Measurements from ENCODE around the gene ZC3H7A. TPM values are rescaled to one million over a fixed set of nuclear protein-coding genes. Genes with fewer than 3 reads are reported as not detected.
A peak's percentile ranks its signal among the peaks of the same experiment; 100 is the strongest.

The ZC3H7A gene
- total and polyA plus RNA-seq, 2 of the 13 experiments (the other 11 are each of a cell fraction or from before 2014, with no cell fraction given): 29.2 to 36.8 TPM

DNA sequence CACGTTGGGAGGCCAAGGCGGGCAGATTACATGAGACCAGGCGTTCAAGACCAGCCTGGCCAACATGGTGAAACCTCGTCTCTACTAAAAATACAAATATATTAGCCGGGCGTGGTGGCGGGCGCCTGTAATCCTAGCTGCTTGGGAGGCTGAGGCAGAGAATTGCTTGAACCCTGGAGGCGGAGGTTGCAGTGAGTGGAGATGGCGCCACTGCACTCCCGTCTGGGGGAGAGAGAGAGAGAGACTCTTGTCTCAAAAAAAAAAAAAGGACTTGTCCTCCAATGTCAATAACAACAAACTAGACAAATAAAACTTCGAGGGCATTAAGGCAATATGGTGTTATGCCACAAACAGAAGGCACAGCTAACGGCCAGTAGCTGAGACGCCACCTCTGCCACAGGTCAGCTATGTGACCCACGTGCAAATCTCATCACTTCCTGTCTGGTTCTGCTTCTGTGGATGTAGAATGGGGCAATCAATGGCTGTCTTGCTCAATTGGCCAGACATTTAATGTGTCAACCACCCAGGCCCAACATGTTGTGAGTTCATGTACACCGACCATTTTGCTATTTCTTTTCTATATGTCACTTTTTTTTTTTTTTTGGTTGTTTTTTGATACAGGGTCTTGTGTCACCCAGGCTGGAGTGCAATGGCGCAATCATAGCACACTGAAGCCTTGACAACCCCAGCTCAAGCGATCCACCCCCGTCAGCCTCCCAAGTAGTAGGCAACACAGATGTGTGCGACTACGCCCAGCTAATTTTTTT lies 53.6 kb downstream of the ZC3H7A start (continued):
- TF ChIP-seq AGO1 (IDR thresholded peaks at IDR 0.05; ENCODE audit: low read depth, low read length, poor library complexity, severe bottlenecking) (no peak), HHEX (CRISPR knock-in tag; IDR thresholded peaks at IDR 0.05) (peak; percentile 42; the same call in 1 of the 2 replicates), KLF13 (CRISPR knock-in tag; IDR thresholded peaks at IDR 0.05) (no peak), PHF21A (CRISPR knock-in tag; IDR thresholded peaks at IDR 0.05) (no peak), ZNF724P (CRISPR knock-in tag; IDR thresholded peaks at IDR 0.05; ENCODE audit: borderline replicate concordance) (no peak), ZNF629 (CRISPR knock-in tag; conservative IDR thresholded peaks at IDR 0.05) (peak; percentile 9; the same call in 1 of the 2 replicates), ESRRA (CRISPR knock-in tag; IDR thresholded peaks at IDR 0.05; ENCODE audit: low read depth) (0 out of 2 replicates have a peak, but pooled peaks have one; percentile 18), ZNF484 (CRISPR knock-in tag; IDR thresholded peaks at IDR 0.05; ENCODE audit: borderline replicate concordance, low read depth) (no peak), YY1 (IDR thresholded peaks at IDR 0.05; ENCODE audit: insufficient read depth, insufficient replicate concordance, low read depth, low read length) (peak; percentile 71), BCL6 (CRISPR knock-in tag; IDR thresholded peaks at IDR 0.05) (peak; percentile 81; the same call in 1 of the 2 replicates), ELF3 (CRISPR knock-in tag; IDR thresholded peaks at IDR 0.05) (peak; percentile 90), U2AF1 (optimal IDR thresholded peaks at IDR 0.05; ENCODE audit: low read depth, low read length) (no peak), ZNF780A (CRISPR knock-in tag; IDR thresholded peaks at IDR 0.05) (no peak)
- TF ChIP-seq, protein P1, sequence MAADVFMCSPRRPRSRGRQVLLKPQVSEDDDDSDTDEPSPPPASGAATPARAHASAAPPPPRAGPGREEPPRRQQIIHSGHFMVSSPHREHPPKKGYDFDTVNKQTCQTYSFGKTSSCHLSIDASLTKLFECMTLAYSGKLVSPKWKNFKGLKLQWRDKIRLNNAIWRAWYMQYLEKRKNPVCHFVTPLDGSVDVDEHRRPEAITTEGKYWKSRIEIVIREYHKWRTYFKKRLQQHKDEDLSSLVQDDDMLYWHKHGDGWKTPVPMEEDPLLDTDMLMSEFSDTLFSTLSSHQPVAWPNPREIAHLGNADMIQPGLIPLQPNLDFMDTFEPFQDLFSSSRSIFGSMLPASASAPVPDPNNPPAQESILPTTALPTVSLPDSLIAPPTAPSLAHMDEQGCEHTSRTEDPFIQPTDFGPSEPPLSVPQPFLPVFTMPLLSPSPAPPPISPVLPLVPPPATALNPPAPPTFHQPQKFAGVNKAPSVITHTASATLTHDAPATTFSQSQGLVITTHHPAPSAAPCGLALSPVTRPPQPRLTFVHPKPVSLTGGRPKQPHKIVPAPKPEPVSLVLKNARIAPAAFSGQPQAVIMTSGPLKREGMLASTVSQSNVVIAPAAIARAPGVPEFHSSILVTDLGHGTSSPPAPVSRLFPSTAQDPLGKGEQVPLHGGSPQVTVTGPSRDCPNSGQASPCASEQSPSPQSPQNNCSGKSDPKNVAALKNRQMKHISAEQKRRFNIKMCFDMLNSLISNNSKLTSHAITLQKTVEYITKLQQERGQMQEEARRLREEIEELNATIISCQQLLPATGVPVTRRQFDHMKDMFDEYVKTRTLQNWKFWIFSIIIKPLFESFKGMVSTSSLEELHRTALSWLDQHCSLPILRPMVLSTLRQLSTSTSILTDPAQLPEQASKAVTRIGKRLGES (CRISPR knock-in tag; IDR thresholded peaks at IDR 0.05; ENCODE audit: borderline replicate concordance): no peak
- TF ChIP-seq, protein P2, sequence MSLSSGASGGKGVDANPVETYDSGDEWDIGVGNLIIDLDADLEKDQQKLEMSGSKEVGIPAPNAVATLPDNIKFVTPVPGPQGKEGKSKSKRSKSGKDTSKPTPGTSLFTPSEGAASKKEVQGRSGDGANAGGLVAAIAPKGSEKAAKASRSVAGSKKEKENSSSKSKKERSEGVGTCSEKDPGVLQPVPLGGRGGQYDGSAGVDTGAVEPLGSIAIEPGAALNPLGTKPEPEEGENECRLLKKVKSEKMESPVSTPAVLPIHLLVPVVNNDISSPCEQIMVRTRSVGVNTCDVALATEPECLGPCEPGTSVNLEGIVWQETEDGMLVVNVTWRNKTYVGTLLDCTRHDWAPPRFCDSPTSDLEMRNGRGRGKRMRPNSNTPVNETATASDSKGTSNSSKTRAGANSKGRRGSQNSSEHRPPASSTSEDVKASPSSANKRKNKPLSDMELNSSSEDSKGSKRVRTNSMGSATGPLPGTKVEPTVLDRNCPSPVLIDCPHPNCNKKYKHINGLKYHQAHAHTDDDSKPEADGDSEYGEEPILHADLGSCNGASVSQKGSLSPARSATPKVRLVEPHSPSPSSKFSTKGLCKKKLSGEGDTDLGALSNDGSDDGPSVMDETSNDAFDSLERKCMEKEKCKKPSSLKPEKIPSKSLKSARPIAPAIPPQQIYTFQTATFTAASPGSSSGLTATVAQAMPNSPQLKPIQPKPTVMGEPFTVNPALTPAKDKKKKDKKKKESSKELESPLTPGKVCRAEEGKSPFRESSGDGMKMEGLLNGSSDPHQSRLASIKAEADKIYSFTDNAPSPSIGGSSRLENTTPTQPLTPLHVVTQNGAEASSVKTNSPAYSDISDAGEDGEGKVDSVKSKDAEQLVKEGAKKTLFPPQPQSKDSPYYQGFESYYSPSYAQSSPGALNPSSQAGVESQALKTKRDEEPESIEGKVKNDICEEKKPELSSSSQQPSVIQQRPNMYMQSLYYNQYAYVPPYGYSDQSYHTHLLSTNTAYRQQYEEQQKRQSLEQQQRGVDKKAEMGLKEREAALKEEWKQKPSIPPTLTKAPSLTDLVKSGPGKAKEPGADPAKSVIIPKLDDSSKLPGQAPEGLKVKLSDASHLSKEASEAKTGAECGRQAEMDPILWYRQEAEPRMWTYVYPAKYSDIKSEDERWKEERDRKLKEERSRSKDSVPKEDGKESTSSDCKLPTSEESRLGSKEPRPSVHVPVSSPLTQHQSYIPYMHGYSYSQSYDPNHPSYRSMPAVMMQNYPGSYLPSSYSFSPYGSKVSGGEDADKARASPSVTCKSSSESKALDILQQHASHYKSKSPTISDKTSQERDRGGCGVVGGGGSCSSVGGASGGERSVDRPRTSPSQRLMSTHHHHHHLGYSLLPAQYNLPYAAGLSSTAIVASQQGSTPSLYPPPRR (CRISPR knock-in tag; IDR thresholded peaks at IDR 0.05; ENCODE audit: borderline replicate concordance): 0 out of 2 replicates have a peak, but pooled peaks have one; percentile 15
- TF ChIP-seq, protein P3, sequence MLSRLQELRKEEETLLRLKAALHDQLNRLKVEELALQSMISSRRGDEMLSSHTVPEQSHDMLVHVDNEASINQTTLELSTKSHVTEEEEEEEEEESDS (CRISPR knock-in tag; IDR thresholded peaks at IDR 0.05; ENCODE audit: borderline replicate concordance): no peak
- TF ChIP-seq, protein P4, sequence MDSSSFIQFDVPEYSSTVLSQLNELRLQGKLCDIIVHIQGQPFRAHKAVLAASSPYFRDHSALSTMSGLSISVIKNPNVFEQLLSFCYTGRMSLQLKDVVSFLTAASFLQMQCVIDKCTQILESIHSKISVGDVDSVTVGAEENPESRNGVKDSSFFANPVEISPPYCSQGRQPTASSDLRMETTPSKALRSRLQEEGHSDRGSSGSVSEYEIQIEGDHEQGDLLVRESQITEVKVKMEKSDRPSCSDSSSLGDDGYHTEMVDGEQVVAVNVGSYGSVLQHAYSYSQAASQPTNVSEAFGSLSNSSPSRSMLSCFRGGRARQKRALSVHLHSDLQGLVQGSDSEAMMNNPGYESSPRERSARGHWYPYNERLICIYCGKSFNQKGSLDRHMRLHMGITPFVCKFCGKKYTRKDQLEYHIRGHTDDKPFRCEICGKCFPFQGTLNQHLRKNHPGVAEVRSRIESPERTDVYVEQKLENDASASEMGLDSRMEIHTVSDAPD (CRISPR knock-in tag; IDR thresholded peaks at IDR 0.05): peak; percentile 59; the same call in 1 of the 2 replicates
- TF ChIP-seq, protein P5, sequence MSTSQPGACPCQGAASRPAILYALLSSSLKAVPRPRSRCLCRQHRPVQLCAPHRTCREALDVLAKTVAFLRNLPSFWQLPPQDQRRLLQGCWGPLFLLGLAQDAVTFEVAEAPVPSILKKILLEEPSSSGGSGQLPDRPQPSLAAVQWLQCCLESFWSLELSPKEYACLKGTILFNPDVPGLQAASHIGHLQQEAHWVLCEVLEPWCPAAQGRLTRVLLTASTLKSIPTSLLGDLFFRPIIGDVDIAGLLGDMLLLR (CRISPR knock-in tag; IDR thresholded peaks at IDR 0.05): no peak

Measured in HepG2 (cell line).